ENCODE data around the gene CASZ1. TPM values are rescaled to one million over a fixed set of nuclear protein-coding genes. Genes with fewer than 3 reads are reported as not detected.

The CASZ1 gene
- total and polyA plus RNA-seq, 9 of the 15 experiments (the other 6 are each of a cell fraction or from before 2014, with no cell fraction given) = 0.01 to 4.0 (median 0.76) TPM; not detected in 1

DNA sequence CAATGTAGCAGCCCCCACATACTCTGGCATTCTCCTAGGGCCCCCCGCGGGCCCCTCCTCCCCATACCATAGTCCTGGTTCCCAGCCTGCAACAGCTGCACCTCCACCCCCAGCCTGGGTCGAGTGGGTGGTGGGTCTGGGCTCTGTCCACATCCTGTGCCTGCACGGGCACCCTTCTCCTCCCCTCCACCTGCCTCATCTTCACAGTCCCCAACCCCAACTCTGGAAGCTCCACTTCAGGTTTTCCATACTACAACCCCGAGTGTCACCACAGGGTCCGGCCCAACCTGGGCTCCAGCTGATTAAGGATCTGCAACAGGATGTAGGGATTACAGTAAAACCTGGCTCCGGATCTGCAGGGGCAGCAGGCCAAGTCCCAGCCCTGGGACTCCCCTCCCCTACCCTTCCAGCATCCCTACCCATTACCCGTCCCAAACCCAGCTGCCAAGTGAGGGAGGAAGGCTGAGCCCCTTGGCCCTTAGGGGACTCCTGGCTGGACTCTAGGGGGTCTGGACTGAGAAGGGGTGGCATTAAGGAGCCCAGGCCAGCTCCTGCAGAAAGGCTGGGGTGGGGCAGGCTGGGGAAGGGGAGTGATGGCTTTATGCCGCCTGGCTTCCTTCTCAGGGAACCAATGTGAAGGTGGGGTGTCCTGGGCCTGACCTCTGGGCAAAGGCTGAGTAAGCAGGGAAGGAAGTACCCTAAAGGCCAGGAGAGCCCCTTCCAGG lies 116.8 kb downstream of the CASZ1 start (continued):
- TF ChIP-seq, protein P1, sequence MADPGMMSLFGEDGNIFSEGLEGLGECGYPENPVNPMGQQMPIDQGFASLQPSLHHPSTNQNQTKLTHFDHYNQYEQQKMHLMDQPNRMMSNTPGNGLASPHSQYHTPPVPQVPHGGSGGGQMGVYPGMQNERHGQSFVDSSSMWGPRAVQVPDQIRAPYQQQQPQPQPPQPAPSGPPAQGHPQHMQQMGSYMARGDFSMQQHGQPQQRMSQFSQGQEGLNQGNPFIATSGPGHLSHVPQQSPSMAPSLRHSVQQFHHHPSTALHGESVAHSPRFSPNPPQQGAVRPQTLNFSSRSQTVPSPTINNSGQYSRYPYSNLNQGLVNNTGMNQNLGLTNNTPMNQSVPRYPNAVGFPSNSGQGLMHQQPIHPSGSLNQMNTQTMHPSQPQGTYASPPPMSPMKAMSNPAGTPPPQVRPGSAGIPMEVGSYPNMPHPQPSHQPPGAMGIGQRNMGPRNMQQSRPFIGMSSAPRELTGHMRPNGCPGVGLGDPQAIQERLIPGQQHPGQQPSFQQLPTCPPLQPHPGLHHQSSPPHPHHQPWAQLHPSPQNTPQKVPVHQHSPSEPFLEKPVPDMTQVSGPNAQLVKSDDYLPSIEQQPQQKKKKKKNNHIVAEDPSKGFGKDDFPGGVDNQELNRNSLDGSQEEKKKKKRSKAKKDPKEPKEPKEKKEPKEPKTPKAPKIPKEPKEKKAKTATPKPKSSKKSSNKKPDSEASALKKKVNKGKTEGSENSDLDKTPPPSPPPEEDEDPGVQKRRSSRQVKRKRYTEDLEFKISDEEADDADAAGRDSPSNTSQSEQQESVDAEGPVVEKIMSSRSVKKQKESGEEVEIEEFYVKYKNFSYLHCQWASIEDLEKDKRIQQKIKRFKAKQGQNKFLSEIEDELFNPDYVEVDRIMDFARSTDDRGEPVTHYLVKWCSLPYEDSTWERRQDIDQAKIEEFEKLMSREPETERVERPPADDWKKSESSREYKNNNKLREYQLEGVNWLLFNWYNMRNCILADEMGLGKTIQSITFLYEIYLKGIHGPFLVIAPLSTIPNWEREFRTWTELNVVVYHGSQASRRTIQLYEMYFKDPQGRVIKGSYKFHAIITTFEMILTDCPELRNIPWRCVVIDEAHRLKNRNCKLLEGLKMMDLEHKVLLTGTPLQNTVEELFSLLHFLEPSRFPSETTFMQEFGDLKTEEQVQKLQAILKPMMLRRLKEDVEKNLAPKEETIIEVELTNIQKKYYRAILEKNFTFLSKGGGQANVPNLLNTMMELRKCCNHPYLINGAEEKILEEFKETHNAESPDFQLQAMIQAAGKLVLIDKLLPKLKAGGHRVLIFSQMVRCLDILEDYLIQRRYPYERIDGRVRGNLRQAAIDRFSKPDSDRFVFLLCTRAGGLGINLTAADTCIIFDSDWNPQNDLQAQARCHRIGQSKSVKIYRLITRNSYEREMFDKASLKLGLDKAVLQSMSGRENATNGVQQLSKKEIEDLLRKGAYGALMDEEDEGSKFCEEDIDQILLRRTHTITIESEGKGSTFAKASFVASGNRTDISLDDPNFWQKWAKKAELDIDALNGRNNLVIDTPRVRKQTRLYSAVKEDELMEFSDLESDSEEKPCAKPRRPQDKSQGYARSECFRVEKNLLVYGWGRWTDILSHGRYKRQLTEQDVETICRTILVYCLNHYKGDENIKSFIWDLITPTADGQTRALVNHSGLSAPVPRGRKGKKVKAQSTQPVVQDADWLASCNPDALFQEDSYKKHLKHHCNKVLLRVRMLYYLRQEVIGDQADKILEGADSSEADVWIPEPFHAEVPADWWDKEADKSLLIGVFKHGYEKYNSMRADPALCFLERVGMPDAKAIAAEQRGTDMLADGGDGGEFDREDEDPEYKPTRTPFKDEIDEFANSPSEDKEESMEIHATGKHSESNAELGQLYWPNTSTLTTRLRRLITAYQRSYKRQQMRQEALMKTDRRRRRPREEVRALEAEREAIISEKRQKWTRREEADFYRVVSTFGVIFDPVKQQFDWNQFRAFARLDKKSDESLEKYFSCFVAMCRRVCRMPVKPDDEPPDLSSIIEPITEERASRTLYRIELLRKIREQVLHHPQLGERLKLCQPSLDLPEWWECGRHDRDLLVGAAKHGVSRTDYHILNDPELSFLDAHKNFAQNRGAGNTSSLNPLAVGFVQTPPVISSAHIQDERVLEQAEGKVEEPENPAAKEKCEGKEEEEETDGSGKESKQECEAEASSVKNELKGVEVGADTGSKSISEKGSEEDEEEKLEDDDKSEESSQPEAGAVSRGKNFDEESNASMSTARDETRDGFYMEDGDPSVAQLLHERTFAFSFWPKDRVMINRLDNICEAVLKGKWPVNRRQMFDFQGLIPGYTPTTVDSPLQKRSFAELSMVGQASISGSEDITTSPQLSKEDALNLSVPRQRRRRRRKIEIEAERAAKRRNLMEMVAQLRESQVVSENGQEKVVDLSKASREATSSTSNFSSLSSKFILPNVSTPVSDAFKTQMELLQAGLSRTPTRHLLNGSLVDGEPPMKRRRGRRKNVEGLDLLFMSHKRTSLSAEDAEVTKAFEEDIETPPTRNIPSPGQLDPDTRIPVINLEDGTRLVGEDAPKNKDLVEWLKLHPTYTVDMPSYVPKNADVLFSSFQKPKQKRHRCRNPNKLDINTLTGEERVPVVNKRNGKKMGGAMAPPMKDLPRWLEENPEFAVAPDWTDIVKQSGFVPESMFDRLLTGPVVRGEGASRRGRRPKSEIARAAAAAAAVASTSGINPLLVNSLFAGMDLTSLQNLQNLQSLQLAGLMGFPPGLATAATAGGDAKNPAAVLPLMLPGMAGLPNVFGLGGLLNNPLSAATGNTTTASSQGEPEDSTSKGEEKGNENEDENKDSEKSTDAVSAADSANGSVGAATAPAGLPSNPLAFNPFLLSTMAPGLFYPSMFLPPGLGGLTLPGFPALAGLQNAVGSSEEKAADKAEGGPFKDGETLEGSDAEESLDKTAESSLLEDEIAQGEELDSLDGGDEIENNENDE (IDR thresholded peaks at IDR 0.05; ENCODE audit: low read depth, low read length) = no peak
- TF ChIP-seq MBD2 (IDR thresholded peaks at IDR 0.05; ENCODE audit: borderline replicate concordance, low read depth) = no peak
- TF ChIP-seq SREBF1 (IDR thresholded peaks at IDR 0.05; ENCODE audit: borderline replicate concordance, low read depth, low read length) = no peak
- TF ChIP-seq YBX1 (IDR thresholded peaks at IDR 0.05) = no peak
- TF ChIP-seq RB1 (IDR thresholded peaks at IDR 0.05; ENCODE audit: low read depth) = peak; percentile 58; the same call in 1 of the 2 replicates
- no peak for TF ChIP-seq SMARCB1 (IDR thresholded peaks at IDR 0.05; ENCODE audit: insufficient read length, low read depth)
- peak; percentile 60; the same call in 1 of the 2 replicates for TF ChIP-seq SP1 (CRISPR knock-in tag; IDR thresholded peaks at IDR 0.05)
- TF ChIP-seq ETV1 (tag; conservative IDR thresholded peaks at IDR 0.05; ENCODE audit: low read depth) = peak; percentile 66; the same call in 1 of the 2 replicates
- TF ChIP-seq NFIX (CRISPR knock-in tag; IDR thresholded peaks at IDR 0.05; ENCODE audit: low read depth) = no peak
- no peak for TF ChIP-seq KLF6 (CRISPR knock-in tag; IDR thresholded peaks at IDR 0.05; ENCODE audit: borderline replicate concordance)
- TF ChIP-seq, protein P2, sequence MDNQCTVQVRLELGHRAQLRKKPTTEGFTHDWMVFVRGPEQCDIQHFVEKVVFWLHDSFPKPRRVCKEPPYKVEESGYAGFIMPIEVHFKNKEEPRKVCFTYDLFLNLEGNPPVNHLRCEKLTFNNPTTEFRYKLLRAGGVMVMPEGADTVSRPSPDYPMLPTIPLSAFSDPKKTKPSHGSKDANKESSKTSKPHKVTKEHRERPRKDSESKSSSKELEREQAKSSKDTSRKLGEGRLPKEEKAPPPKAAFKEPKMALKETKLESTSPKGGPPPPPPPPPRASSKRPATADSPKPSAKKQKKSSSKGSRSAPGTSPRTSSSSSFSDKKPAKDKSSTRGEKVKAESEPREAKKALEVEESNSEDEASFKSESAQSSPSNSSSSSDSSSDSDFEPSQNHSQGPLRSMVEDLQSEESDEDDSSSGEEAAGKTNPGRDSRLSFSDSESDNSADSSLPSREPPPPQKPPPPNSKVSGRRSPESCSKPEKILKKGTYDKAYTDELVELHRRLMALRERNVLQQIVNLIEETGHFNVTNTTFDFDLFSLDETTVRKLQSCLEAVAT (IDR thresholded peaks at IDR 0.05) = no peak
- TF ChIP-seq SMARCC2 (IDR thresholded peaks at IDR 0.05; ENCODE audit: low read depth) = no peak
- TF ChIP-seq SETDB1 (IDR thresholded peaks at IDR 0.05; ENCODE audit: low read length) = no peak
- TF ChIP-seq, protein P3, sequence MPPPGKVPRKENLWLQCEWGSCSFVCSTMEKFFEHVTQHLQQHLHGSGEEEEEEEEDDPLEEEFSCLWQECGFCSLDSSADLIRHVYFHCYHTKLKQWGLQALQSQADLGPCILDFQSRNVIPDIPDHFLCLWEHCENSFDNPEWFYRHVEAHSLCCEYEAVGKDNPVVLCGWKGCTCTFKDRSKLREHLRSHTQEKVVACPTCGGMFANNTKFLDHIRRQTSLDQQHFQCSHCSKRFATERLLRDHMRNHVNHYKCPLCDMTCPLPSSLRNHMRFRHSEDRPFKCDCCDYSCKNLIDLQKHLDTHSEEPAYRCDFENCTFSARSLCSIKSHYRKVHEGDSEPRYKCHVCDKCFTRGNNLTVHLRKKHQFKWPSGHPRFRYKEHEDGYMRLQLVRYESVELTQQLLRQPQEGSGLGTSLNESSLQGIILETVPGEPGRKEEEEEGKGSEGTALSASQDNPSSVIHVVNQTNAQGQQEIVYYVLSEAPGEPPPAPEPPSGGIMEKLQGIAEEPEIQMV (tag; conservative IDR thresholded peaks at IDR 0.05; ENCODE audit: low read depth) = no peak
